Pulmonary artery endothelial cell (primary cell): ENCODE measurements around the gene ST6GALNAC3. TPM values are rescaled to one million over a fixed set of nuclear protein-coding genes. Genes with fewer than 3 reads are reported as not detected.
"Not testable (repeated sequence)": the region's sequence is repeated elsewhere in the genome, so short reads cannot be mapped to it uniquely, and the experiment has no call there.

Experiments used
- DNase-seq: peaks from one replicate; pipeline ENCODE4 v3.0.0-alpha.2; 2011; ENCODE audit warnings: low read depth, low spot score
- total RNA-seq: library from RNA; depleted of rRNA; stranded (reverse); fragments of >200 nt; gene quantifications from 2 replicates; pipeline ENCODE4 v1.2.3, GENCODE V29; 2014

Gene ST6GALNAC3
- total RNA-seq, 1 donor from 2014 or later = 34.6 TPM

DNA sequence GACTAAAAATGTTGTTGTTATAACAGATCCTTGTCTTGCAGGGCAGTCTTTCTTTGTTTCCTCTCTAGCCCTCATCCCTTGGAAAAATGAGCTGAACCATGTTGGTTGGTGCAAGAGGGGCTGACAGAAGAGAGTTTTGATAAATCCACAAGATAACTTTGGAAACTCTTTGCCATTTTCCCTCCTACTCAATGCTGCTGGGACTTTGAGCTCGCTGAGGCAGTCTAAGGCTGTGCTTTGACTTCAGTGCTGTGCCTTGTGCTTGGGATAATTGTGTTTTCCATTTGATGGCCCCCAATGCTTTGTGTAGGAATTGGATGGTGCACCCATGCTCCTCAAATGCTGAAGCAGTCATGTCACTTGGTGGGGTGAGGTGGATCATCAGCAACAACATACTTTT lies 31.7 kb downstream of the ST6GALNAC3 start:
- DNase-seq = no peak

DNA sequence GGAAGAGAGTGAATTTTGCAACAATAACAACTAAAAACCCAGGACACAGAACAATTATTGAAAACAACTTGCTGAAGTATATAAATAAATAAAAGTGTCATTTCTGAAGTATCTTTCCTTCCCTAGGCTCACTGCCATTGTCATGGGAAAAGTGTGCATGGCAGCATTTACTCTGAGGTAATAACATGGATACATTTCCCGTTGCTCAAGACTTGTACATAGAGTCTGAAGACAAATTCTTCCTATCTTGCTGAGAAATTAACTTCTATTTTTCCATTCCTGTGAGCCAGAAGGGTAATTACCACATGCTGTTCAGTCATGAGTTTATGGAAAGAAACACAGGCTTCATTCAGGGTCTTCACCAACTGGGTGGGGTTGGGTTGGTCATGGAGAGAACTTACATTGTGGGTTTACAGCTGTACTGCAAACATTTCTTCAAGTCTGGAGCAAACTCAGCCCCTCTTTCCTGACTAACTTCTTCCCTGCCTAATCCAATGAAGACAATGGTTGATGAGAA lies 32.2 kb downstream of the ST6GALNAC3 start:
- no peak for DNase-seq

DNA sequence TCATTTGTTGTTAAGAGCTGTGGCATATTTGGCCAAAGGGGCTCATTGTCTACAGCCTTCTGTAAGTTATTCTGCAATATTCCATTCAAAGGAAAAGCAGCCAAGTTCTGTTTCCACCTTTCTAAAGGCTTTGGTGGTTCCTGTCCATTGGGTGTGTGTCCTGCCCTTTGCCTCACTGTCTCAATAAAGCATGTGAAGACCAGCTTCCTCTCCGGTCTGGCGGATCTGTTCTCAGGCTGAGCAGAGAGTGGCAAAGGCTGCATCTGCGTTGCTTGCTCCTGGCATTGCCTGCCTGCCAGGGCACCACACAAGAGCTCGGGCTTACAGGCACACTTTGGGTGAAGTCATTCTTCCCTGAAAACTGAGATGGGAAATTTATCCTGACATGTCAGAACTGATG lies 34.9 kb downstream of the ST6GALNAC3 start:
- no peak for DNase-seq

DNA sequence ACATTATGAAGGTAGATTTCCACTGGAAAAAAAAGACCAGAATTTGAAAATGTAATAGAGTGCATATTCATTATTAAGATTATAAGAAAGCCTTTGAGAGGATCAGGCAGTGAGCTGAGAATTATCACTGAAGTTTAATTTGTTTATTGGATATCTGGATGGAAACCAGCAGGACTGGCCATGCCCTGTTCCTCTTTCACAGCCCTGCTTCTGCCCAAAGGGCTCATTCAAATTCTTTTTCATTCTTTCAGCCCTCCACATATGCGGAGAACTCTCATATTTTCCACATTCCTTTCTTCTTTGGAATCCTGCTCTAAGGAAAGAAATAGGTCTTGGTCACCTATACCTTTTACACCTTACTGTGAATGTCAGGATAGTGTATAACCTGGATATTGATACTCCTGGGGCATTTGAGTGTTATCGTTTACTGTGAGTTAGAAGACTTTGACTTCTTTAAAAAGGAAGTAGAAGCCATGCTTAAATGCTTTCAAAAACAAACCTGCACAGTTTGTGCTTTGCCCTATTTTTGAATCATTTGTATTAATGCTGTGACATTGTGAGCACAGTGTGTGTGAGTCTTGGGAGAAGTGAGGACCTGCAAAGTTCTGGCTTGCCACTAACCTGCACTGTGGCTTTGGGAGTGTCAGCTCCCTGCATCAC lies 35.5 kb downstream of the ST6GALNAC3 start:
- no peak for DNase-seq

DNA sequence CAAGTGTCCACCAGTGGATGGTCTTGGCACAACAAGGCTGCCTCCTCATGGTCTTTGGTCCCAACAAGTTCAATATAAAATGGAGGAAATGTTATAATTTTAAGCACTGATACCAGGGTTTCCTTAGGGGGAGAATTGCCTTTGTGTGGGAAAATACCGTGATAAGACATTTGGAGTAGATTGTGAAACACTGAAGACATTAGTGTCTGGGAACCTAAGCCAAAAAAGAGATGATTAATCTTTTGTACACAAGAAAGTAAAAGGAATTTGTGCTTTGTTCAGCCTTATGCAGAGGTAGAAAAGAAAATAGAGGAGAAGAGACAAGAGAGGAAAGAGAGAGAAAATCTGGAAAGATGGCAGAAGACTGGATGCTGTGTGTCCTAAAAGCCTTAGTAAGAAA lies 36.1 kb downstream of the ST6GALNAC3 start:
- no peak for DNase-seq

DNA sequence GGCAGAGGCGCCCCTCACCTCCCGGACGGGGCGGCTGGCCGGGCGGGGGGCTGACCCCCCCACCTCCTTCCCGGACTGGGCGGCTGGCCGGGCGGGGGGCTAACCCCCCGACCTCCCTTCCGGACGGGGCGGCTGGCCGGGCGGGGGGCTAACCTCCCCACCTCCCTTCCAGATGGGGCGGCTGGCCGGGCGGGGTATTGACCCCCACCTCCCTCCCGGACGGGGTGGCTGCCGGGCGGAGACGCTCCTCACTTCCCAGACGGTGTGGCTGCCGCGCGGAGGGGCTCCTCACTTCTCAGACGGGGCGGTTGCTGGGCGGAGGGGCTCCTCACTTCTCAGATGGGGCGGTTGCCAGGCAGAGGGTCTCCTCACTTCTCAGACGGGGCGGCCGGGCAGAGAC lies 37.8 kb downstream of the ST6GALNAC3 start:
- DNase-seq = not testable (repeated sequence)

DNA sequence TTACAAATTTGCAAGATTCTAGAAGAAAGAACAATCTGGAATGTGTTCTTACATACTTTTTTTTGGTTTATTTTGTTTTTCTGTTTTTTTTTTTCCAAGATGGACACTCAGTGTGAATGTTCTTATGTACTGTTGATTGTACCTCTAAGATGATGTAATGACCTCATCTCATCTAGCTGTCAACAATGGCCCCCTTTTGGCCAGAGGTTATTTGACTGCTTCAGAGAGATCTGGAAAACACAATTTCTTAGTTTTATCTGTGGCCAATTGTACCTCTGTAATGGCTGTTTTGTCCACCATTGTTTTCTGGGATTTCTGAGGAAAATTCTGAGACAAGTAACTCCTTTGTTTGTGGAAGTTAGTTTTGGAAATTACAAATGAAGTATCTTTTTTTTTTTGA lies 38.9 kb downstream of the ST6GALNAC3 start:
- DNase-seq = no peak

DNA sequence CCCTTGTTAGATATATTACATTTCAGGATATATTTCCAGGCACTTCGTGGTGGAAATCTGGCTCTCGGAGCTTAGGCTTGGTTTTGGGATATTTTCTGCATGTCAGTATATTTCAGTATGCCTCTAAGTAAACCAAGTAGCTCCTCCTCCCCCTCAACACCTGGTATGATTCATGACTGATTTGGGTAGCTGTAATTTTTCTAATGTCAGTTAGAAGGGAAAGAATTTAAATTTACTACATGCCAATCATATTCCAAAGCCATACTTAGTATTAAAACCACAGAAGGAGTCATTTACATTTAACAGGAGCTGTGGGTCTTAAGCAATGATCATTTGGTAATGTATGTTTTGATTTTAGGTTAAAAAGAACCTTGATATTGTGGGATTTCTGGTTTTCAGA lies 40.6 kb downstream of the ST6GALNAC3 start:
- no peak for DNase-seq

DNA sequence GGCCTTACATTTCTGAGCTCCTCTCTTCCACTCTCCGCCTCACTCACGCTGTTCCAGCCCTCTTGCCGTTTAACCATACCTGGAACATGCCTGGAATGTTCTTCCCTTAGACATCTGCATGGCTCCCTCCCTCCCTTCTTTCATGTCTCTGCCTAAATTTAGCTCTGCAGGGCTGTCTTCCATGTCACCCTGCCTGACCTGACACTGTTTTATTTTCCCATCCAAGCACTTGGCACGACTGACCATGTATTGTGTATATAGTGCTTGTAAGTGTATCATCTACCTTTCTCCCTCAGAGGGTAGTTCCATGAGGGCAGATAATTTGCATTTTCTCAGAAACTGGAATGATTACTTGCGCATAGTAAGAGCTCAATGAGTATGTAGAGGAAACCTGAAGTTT lies 47.3 kb downstream of the ST6GALNAC3 start:
- DNase-seq = no peak

DNA sequence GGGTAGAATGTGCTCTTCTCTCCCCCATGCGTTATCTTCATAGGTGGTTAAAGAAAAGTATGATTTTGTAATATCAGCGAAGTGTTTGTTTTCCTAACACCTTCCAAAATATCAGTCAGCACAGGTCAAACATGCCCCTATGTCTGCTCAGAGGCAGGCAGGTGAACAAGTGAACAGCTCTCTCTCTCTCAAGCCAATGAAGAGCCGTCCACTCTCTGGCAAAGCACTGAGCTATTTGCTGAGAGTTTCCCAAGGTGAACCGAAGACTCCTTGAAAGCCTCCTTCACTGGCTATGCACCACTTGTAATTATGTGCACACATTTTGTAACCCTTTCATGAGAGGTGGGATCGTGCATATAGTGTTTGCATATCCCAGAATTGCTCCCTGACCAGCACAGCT lies 47.7 kb downstream of the ST6GALNAC3 start:
- DNase-seq = no peak

DNA sequence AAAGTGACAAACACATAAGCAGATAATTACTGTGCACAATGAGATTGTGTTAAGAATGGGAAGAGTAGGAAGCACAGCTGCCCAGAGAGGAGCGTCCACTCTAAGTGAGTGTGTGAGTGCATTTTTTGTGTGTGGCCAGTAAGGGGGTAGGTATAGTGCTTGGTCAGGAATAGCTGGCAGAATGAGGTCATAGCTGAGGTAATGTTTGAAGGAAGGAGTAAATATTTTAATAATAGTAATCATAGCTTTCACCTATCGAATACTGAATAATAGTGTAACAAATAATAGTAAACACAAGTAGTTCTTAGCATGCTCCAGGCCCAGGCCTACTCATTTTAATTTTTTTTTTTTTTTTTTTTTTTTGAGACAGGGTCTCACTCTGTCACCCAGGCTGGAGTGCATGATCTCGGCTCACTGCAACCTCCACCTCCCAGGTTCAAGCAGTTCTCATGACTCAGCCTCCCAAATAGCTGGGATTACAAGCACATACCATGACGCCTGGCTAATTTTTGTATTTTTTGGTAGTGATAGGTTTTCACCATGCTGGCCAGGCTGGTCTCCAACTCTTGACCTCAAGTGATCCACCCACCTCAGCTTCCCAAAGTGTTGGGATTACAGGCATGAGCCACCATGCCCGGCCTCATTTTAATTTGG lies 49.0 kb downstream of the ST6GALNAC3 start:
- not testable (repeated sequence) for DNase-seq

DNA sequence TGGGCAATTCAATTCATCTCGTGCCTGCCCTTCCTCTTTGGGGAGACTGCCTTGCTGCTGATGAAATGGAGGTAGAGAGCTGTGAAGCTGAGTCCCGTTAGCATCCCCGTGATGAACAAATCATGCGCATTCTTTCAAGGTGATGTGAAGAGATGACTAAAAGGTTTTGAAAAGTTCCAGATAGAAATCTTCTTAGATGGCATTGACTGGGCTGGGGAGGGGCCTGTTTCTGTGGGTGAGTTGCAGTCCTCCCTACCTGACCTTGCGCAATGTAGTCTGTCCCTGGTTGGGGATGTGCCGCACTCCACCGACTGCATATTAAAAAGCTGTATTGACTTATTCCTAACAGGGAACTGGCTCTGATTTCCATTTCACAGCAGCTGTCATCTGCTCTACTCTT lies 49.6 kb downstream of the ST6GALNAC3 start:
- no peak for DNase-seq

DNA sequence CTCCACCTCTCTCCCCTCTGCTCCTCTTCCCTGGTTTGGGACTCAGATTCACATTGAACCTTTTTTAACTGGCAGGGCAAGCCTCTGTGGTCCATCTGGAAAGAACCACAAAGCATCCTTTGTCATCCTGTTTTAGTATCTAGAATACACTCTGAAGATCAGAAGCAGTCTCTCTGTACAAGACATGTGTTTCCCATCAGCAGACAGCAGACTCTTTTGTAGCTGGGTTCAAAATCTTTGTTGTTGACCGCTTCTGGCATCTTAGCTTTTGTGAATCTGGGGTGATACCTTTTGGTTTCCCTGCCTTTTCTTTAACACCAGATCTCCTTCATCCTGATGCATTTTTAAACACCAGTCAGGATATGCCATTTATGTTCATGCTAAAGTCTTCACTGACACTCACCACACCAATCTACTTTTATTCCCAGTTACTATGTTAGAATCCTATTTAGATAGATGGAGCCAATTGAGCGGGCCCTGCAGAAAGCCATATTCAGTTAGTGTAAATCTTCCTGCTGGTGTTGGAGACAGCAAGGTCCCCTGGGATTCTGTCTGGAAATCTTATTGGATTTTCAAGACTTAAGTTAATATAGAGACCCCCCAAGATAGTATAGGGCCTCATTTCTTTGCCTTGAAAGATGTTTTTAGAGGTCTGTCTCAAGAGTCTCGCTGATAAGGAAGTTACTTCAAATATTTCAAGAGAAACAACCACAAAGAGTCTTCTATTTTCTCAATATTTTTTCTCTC lies 51.1 kb downstream of the ST6GALNAC3 start:
- DNase-seq = no peak

DNA sequence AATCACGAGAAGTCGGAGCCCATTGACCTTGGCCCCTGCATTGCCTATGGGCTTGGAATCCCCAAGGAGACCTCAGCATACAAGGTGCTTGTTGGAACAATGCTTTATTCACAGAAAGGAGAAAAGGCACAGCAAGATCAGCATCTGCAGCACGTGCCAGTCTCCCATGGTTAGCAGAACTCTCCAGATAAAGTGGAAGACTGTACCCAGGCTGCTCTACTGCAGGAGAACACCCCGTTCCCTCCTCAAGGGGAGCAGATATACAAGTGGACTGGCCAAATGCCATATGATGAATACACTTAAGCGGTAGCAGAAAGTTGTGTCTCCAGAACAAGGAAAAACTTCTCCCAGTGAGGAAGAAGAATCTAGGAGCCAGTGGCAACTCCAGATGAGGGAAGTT lies 53.5 kb downstream of the ST6GALNAC3 start:
- no peak for DNase-seq

DNA sequence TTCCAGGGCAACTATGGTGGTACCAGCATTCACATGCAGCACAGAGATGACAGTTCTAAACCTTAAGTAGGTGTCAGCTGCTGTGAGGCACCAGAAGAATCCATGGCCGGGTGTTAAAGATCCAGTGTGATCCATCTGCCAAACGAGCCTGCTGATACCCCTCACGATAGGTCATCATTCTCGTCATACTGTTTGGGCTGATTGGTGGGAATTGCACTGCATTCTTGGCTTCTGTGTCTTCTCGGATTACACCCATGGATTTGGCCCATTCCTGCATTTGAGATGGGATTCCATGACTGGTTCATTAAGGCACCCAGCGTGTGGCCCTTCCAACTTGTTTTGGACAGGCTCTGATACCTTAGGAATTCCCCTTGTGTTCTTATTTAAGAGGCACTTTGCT lies 55.2 kb downstream of the ST6GALNAC3 start:
- DNase-seq = no peak

DNA sequence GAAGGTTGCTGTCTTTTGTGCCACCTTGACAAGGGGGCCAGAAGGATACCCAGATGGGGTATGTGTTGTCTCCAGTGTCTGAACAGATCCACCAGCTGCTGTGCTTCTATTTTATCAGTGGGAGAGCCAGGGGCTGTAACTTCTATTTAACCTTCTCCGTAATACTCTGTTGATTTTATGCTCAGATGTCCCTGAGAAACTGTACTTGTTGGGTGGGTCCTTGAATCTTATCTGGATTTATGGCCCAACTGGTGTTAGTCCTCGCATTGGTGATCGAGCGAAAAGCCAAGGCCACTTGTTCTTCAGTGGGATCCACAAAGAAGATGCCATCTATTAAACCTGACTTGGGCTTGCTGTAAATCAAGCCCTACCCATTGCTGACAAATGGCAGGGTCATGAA lies 56.4 kb downstream of the ST6GALNAC3 start:
- DNase-seq = no peak

DNA sequence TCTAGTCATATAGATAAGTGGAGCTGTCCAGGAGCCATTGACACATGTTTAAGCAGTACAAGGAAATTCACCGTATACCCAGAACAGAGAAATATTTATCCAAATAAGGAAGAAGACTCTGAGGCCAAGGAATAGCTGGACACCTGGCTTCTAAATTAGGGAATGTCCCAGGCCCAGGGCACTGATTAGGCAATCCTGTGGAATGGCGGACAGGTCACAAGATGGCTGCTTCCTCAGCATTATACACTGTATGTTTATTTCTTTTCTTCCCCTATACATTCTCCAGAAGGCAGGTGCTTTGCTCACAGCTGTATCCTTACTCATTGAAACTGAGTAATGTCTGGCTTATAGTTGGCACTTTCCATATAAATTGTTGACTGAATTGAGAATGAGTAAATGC lies 59.4 kb downstream of the ST6GALNAC3 start:
- DNase-seq = no peak

DNA sequence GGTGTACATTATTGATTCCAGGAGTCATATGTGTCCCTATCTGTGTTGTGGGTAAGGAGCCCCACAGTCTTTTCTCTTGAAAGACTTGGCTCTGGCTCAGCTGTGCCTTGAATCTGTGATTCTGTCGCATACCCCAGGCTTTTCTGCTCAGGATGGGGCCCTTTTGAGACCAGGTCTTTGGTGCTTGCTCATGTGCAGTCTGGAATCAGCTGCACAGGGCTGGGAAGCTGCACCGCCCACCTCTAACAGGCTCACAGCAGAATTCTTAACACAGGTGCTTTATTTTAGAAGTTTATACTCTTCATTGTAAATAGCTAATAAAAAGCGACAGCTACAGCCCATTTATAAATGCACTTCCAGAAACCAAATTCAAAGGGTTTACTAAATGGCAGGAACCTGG lies 61.3 kb downstream of the ST6GALNAC3 start:
- DNase-seq = no peak

DNA sequence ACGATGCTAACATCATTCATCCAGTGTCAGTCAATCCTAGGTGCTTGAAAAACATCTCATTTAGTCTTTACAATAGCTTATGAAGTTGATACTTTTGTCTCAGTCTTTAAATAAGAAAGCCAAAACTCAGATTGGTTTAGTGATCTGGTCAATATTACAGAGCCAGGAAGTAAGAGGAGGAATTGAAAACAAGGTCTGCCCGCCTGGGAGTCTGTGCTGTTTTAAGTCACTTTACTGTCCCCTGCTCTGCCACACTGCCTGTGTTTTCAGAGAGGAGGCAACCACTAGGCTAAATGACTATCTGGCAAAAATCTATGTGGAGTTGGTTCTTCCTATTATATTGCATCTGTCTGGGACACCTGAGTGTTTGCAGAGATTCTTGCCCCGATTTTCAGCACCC lies 62.3 kb downstream of the ST6GALNAC3 start:
- DNase-seq = no peak

DNA sequence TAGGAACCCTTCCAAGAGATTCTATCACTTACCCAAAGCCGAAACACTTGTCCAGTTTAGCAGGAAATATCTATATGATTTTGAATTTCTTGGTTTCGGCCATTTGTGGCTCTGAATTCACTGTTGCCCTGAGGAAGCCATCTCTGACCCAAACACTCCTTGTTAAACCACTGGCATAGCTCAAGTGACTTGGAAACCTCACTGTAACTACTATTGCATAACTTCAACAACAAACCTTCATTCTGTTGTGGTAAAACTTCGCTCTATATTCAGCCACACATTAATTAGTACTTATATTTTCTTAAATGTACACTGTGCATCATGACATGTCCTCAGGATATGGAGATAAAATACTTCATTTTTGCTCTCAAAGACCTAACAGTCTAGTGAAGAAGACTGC lies 63.2 kb downstream of the ST6GALNAC3 start:
- DNase-seq = no peak

DNA sequence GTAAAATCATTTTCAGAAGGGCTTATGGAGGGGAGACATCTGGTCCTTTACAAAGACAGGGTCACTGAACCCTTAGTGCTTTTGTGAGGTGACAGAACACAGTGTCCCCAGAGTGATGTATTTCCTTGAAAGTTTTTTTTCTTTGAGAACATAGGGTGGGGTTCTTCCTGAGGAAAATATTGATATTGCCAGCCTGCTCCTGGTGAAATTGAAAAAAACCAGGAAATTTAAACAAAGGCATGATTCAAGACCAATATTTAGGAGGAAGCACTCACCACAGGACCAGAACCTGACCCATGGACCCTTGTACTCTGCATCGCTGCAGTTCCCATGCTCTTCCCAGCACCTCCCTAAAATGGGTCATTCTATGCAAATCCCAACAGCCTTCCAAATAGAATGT lies 63.7 kb downstream of the ST6GALNAC3 start:
- DNase-seq = no peak

DNA sequence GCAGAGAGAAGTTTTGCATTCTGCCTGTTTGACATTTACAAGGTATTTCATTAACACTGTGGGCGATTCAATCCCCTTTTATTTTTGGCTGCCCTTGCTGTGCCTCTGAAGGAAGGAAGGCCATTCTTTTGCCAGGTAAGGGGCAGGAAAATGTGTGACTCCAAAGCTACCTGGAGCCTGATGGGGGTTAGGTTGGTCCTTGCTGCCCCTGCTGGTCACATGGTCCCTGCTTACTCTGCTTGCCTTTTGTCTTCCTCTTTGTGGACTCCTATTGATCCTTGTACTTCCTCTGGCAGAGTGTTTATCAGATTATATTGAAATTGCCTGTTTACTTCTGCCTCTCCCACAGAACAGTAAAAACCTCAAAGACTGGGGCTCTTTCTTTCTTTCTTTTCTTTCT lies 65.7 kb downstream of the ST6GALNAC3 start:
- DNase-seq = no peak

DNA sequence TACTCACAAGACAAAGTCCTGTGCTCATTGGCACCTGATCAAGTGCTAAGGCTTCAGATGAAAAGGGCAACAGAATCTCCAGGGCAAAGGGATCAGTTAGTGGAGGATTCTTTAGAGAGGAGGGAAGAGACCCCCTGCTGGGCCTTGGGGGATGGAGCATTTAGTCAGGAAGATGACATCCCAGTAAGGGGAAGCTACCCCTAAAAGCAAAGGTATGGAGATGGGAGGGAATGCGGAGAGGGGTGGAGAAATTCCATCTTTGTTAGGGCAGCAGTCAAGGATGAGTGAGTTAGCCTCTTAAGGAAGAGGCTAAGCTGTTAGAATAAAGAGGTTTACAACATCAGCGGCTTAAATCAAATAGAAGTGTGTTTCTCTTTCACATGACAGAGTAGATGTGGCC lies 67.4 kb downstream of the ST6GALNAC3 start:
- no peak for DNase-seq
